Thyroid gland (tissue), 4 donors: ENCODE results near the gene IFFO2.

Experiments used
- POLR2A ChIP-seq, 2 donors: fragments of 450-650 bp; IDR thresholded peaks; one replicate each; pipeline ENCODE4 v1.6.1; 2017; ENCODE audit warnings: antibody characterized with exemption in 2 of 2, mild to moderate bottlenecking in 2 of 2, moderate library complexity in 1 of 2
- TF ChIP-seq, protein P1 (sequence below), 6 experiments: fragments of 200-600 bp in 3 of 6; fragments of 450-650 bp in 3 of 6; sonication (generic) in 3 of 6; IDR thresholded peaks; one replicate each; pipeline ENCODE4 v1.5.1; 2016 to 2019; ENCODE audit warnings: antibody characterized with exemption in 6 of 6, mild to moderate bottlenecking in 2 of 6, inconsistent platforms in 1 of 6, moderate library complexity in 1 of 6

DNA sequence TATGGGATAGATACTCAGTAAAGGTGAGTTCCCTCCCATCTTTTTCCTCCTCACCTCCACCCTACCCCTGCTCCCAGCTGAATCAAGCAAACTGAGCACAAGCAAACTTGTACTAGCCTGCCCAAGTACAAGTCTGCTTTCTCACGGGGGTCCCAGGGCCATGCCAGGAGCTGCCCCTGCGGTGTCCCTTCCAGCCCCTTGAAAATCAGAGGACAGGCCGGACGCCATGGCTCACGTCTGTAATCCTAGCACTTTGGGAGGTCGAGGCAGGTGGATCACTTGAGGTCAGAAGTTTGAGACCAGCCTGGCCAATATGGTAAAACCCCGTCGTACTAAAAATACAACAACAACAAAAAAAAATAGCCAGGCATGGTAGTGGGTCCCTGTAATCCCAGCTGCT lies 17.5 kb upstream of the IFFO2 start:
- TF ChIP-seq, protein P1, sequence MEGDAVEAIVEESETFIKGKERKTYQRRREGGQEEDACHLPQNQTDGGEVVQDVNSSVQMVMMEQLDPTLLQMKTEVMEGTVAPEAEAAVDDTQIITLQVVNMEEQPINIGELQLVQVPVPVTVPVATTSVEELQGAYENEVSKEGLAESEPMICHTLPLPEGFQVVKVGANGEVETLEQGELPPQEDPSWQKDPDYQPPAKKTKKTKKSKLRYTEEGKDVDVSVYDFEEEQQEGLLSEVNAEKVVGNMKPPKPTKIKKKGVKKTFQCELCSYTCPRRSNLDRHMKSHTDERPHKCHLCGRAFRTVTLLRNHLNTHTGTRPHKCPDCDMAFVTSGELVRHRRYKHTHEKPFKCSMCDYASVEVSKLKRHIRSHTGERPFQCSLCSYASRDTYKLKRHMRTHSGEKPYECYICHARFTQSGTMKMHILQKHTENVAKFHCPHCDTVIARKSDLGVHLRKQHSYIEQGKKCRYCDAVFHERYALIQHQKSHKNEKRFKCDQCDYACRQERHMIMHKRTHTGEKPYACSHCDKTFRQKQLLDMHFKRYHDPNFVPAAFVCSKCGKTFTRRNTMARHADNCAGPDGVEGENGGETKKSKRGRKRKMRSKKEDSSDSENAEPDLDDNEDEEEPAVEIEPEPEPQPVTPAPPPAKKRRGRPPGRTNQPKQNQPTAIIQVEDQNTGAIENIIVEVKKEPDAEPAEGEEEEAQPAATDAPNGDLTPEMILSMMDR (IDR thresholded peaks at IDR 0.05): no peak
- TF ChIP-seq POLR2A (IDR thresholded peaks at IDR 0.05): no peak
